Left ventricle myocardium inferior (tissue), 1 donor: ENCODE measurements around the gene SSMEM1. TPM values are rescaled to one million over a fixed set of nuclear protein-coding genes. Genes with fewer than 3 reads are reported as not detected.

ENCODE experiments used
- DNase-seq: peaks from one replicate; pipeline ENCODE4 v3.0.0-alpha.2; 2020
- H3K27ac ChIP-seq: fragments of 200-600 bp; replicated peaks from 2 replicates; pipeline ENCODE4 v1.8.0; 2021
- H3K27me3 ChIP-seq: fragments of 200-600 bp; 2 replicates; pipeline ENCODE4 v1.8.0; 2021; ENCODE audit warnings: low read depth
- H3K36me3 ChIP-seq: fragments of 200-600 bp; 2 replicates; pipeline ENCODE4 v1.8.0; 2021
- H3K4me1 ChIP-seq: fragments of 200-600 bp; 2 replicates; pipeline ENCODE4 v1.8.0; 2021
- H3K4me3 ChIP-seq: fragments of 200-600 bp; 2 replicates; pipeline ENCODE4 v1.8.0; 2021; ENCODE audit warnings: mild to moderate bottlenecking, moderate library complexity
- H3K9me3 ChIP-seq: fragments of 200-600 bp; replicated peaks from 2 replicates; pipeline ENCODE4 v1.8.0; 2021
- intact Hi-C: fragments of 100-400 bp; cut with micrococcal nuclease; formaldehyde crosslinking; loops from one replicate; pipeline ENCODE4 v1.11.0; 2022
- total RNA-seq: library from RNA; stranded (reverse); fragmentation: NEBNext Ultra II Directional; extraction: Animal tissue kit (Norgen Biotek cat#: 25700); gene quantifications from one replicate; pipeline ENCODE4 v1.2.1, GENCODE V29; 2021
- TF ChIP-seq, protein P1 (sequence below): fragments of 200-600 bp; IDR thresholded peaks from 2 replicates; pipeline ENCODE4 v1.8.0; 2021; ENCODE audit warnings: antibody characterized with exemption, mild to moderate bottlenecking, borderline replicate concordance
- donor health status: DM: no; HTN: yes; CAD: no; lungs with severe emphysema.

Gene SSMEM1
- total RNA-seq, 1 donor from 2014 or later, result not detected

GRCh38 chr7:130201796-130202195 is 5.9 kb upstream of the SSMEM1 start:
- TF ChIP-seq, protein P1, sequence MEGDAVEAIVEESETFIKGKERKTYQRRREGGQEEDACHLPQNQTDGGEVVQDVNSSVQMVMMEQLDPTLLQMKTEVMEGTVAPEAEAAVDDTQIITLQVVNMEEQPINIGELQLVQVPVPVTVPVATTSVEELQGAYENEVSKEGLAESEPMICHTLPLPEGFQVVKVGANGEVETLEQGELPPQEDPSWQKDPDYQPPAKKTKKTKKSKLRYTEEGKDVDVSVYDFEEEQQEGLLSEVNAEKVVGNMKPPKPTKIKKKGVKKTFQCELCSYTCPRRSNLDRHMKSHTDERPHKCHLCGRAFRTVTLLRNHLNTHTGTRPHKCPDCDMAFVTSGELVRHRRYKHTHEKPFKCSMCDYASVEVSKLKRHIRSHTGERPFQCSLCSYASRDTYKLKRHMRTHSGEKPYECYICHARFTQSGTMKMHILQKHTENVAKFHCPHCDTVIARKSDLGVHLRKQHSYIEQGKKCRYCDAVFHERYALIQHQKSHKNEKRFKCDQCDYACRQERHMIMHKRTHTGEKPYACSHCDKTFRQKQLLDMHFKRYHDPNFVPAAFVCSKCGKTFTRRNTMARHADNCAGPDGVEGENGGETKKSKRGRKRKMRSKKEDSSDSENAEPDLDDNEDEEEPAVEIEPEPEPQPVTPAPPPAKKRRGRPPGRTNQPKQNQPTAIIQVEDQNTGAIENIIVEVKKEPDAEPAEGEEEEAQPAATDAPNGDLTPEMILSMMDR, result no peak
- no peak overlapping the region for H3K27ac ChIP-seq
- no peaks in the 10 kb centered on the region for H3K27me3 ChIP-seq
- H3K36me3 ChIP-seq, result peaks cover 62% of the 10 kb centered on the region
- peaks cover 15% of the 10 kb centered on the region for H3K4me1 ChIP-seq
- intact Hi-C loops, result no loop called here
- no peak overlapping the region for H3K4me3 ChIP-seq
- DNase-seq, result no peak
- no peaks in the 10 kb centered on the region for H3K9me3 ChIP-seq

- TF ChIP-seq, protein P1, result no peak
- intact Hi-C loops, result no loop called here
- Histone ChIP-seq H3K27ac (peak within 1 kb of the TSS; percentile 93), H3K4me1 (peaks cover 15% of the 10 kb centered on the region), H3K27me3 (no peaks in the 10 kb centered on the region), H3K9me3 (no peaks in the 10 kb centered on the region), H3K4me3 (peak within 1 kb of the TSS; percentile 85), H3K36me3 (peaks cover 34% of the 10 kb centered on the region)
- peak; percentile 94 for DNase-seq
These were observed 2.3 kb upstream of the SSMEM1 start, which contains the start of gene TMEM209 for GRCh38 chr7:130205084-130205947. TSS of gene TMEM209 (minus strand) at chr7:130205406. CDS start at chr7:130205375, 31 bp downstream.

GRCh38 chr7:130207033-130207432 is 627 bp upstream of the SSMEM1 start:
- DNase-seq, result no peak
- H3K9me3 ChIP-seq, result no peaks in the 10 kb centered on the region
- intact Hi-C loops, result no loop called here
- TF ChIP-seq, protein P1, result no peak
- H3K4me3 ChIP-seq, result no peak overlapping the region
- peaks cover 8% of the 10 kb centered on the region for H3K27me3 ChIP-seq
- no peak overlapping the region for H3K27ac ChIP-seq
- H3K36me3 ChIP-seq, result peaks cover 17% of the 10 kb centered on the region
- H3K4me1 ChIP-seq, result peaks cover 15% of the 10 kb centered on the region

GRCh38 chr7:130208516-130208915 is 856 bp downstream of the SSMEM1 start:
- Histone ChIP-seq H3K27me3 (peaks cover 13% of the 10 kb centered on the region), H3K9me3 (no peaks in the 10 kb centered on the region), H3K4me3 (no peak overlapping the region), H3K27ac (no peak overlapping the region), H3K4me1 (peaks cover 15% of the 10 kb centered on the region), H3K36me3 (peaks cover 2% of the 10 kb centered on the region)
- TF ChIP-seq, protein P1, result no peak
- no peak for DNase-seq
- intact Hi-C loops, result no loop called here

DNA sequence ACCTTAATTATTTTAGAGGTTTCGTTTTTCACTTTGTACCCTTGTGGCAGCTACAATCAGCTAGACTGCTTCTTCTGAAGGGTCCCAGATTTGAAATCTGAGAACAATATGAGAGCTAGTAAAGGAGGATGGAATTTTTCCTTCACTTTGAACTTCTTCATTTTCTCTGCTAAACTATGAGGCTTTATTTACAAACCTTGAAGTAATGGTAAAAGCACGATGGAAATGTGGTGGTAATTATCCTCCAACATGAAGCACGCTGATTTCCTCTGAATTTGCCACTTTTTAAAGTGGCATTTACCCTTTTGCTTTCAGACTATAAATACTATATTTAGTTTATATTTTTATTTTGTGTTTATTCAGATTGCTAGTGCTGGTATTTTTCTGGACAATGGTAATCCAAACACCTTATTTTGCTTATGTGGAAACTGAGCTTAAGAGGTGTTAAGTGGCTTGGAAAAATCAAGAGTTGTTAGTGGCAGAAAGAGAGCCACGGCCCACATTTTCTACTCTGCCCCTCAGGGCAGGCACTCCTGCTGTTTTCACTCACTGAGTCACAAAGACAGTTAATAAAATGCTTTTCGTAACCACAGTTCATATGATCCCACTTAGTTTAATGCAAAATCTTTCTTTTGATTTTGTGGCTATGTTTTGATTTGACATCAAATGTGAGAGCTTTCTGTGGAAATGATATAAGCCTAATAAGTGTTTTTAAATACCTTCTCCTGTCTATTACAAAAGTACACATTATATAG is 2.7 kb downstream of the SSMEM1 start:
- H3K4me3 ChIP-seq, result no peak overlapping the region
- TF ChIP-seq, protein P1, result no peak
- intact Hi-C loops, result no loop called here
- DNase-seq, result no peak
- no peak overlapping the region for H3K27ac ChIP-seq
- H3K27me3 ChIP-seq, result peaks cover 23% of the 10 kb centered on the region
- peaks cover 4% of the 10 kb centered on the region for H3K4me1 ChIP-seq
- no peaks in the 10 kb centered on the region for H3K9me3 ChIP-seq
- H3K36me3 ChIP-seq, result no peaks in the 10 kb centered on the region
